Epithelial cell of prostate (primary cell): ENCODE measurements around the gene KIF11.
"Not testable (repeated sequence)": the region's sequence is repeated elsewhere in the genome, so short reads cannot be mapped to it uniquely, and the experiment has no call there.

Source experiments
- DNase-seq: peaks from one replicate; pipeline ENCODE4 v3.0.0-alpha.2; 2011; ENCODE audit warnings: low read depth, low spot score
- H3K27ac ChIP-seq: fragments of 450-650 bp; 2 replicates; pipeline ENCODE4 v1.5.1; 2017; ENCODE audit warnings: mild to moderate bottlenecking

The KIF11 gene

GRCh38 chr10:92590623-92591549 is 2.0 kb upstream of the KIF11 start:
- DNase-seq = no peak
- H3K27ac ChIP-seq = peak overlapping the region; percentile 97

- peak overlapping the region; percentile 97 for H3K27ac ChIP-seq
- DNase-seq = peak; percentile 89
Measured at GRCh38 chr10:92591550-92592022, 1.3 kb upstream of the KIF11 start.

- DNase-seq = no peak
Measured at GRCh38 chr10:92593619-92594588, 974 bp downstream of the KIF11 start.

GRCh38 chr10:92595505-92595904 is 2.6 kb downstream of the KIF11 start:
- no peak overlapping the region for H3K27ac ChIP-seq
- DNase-seq = no peak

More at GRCh38 chr10:92593619-92594588, 974 bp downstream of the KIF11 start:
- H3K27ac ChIP-seq = peak overlapping the region; percentile 97

GRCh38 chr10:92598321-92598720 is 5.4 kb downstream of the KIF11 start:
- DNase-seq = no peak
- no peak overlapping the region for H3K27ac ChIP-seq

GRCh38 chr10:92604841-92605240 is 11.9 kb downstream of the KIF11 start:
- no peak overlapping the region for H3K27ac ChIP-seq
- no peak for DNase-seq

- no peak overlapping the region for H3K27ac ChIP-seq
- no peak for DNase-seq
Measured at GRCh38 chr10:92615515-92615914, 22.6 kb downstream of the KIF11 start.

- no peak overlapping the region for H3K27ac ChIP-seq
- no peak for DNase-seq
Measured at GRCh38 chr10:92619368-92619767, 26.4 kb downstream of the KIF11 start.

- DNase-seq = no peak
- H3K27ac ChIP-seq = no peak overlapping the region
Measured at GRCh38 chr10:92627845-92628480, 35.0 kb downstream of the KIF11 start.

- no peak for DNase-seq
- no peak overlapping the region for H3K27ac ChIP-seq
Measured at GRCh38 chr10:92629945-92630344, 37.0 kb downstream of the KIF11 start.

- H3K27ac ChIP-seq = no peak overlapping the region
- no peak for DNase-seq
Measured at GRCh38 chr10:92638037-92638436, 45.1 kb downstream of the KIF11 start.

GRCh38 chr10:92640107-92640506 is 47.2 kb downstream of the KIF11 start:
- DNase-seq = no peak
- H3K27ac ChIP-seq = no peak overlapping the region

GRCh38 chr10:92641492-92641891 is 48.6 kb downstream of the KIF11 start:
- no peak for DNase-seq
- no peak overlapping the region for H3K27ac ChIP-seq

GRCh38 chr10:92644921-92645320 is 52.0 kb downstream of the KIF11 start:
- no peak for DNase-seq
- no peak overlapping the region for H3K27ac ChIP-seq

GRCh38 chr10:92650864-92651263 is 57.9 kb downstream of the KIF11 start:
- not testable (repeated sequence) for DNase-seq, H3K27ac ChIP-seq

GRCh38 chr10:92655426-92655825 is 62.5 kb downstream of the KIF11 start:
- no peak for DNase-seq
- no peak overlapping the region for H3K27ac ChIP-seq

GRCh38 chr10:92656266-92656961 is 63.5 kb downstream of the KIF11 start:
- DNase-seq = no peak
- H3K27ac ChIP-seq = no peak overlapping the region

- H3K27ac ChIP-seq = no peak overlapping the region
- DNase-seq = no peak
Measured at GRCh38 chr10:92657024-92657423, 64.1 kb downstream of the KIF11 start.

GRCh38 chr10:92662848-92663247 is 69.9 kb downstream of the KIF11 start:
- no peak overlapping the region for H3K27ac ChIP-seq
- no peak for DNase-seq

- no peak overlapping the region for H3K27ac ChIP-seq
- no peak for DNase-seq
Measured at GRCh38 chr10:92664322-92664721, 71.4 kb downstream of the KIF11 start.
